Fibroblast of skin of scalp (primary cell): ENCODE measurements around the gene FKTN.

Experiments used
- DNase-seq: peaks from one replicate; pipeline ENCODE4 v3.0.0-alpha.2; 2013

The FKTN gene

GRCh38 chr9:105679257-105680022 is 121.5 kb downstream of the FKTN start:
- no peak for DNase-seq

GRCh38 chr9:105681313-105681712 is 123.4 kb downstream of the FKTN start:
- DNase-seq = no peak

GRCh38 chr9:105681724-105682123 is 123.8 kb downstream of the FKTN start:
- peak; percentile 40 for DNase-seq

DNA sequence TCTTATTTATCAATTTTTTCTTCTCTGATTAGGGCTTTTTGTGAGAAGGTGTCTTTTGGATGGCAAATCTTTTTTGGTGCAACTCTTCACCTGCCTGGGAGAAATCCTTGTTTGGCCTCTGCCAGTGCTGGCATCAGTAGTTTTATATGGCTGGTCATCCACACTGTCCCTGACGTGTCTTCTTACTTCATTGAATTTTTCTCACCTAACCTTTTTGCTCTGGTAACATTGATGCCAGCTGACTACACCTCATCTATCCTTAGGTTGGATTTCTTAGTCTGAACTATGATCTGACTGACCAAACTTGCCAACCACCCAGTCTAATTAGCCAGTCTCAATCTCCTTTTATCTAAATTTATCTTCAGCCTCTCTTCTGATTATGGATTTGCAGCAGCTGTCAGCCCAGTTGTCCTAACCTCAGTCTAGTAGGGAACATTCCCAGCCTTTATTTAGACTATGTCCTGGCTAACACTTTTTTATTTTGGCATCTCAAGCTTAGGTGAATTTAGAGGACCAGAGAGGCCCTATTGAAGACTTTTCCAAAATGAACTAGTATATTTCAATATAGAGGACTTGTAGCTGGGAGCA is 125.9 kb downstream of the FKTN start:
- no peak for DNase-seq

DNA sequence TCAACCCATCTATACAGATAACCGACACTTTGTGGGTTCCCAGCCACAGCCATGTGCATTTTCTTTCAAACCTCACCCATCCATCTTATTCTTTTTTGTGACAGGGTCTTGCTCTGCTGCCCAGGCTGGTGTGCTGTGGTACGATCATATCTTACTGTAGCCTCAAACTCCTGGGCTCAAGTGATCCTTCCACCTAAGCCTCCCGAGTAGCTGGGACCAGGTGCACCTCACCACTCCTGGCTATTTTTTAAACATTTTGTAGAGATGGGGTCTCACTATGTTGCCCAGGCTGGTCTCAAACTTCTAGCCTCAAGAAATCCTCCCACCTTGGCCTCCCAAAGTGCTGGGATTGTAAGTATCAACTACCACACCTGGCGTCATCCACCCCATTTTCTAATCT is 129.0 kb downstream of the FKTN start:
- DNase-seq = no peak
